ENCODE data around the gene FLNB.

The FLNB gene

DNA sequence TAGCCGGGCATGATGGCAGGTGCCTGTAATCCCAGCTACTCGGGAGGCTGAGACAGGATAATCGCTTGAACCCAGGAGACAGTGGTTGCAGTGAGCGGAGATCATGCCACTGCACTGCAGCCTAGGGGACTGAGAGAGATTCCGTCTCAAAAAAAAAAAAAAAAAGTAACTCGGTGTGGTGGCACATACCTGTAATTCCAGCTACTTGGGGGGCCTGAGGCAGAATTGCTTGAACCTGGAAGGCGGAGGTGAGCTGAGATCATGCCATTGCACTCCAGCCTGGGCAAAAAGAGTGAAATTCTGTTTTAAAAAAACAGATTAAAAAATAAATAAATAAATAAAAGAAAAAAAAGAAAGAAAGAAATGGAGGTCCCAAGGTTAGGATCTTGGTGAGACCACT is 6.2 kb upstream of the FLNB start:
- TF ChIP-seq, protein P1, sequence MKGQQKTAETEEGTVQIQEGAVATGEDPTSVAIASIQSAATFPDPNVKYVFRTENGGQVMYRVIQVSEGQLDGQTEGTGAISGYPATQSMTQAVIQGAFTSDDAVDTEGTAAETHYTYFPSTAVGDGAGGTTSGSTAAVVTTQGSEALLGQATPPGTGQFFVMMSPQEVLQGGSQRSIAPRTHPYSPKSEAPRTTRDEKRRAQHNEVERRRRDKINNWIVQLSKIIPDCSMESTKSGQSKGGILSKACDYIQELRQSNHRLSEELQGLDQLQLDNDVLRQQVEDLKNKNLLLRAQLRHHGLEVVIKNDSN (IDR thresholded peaks at IDR 0.05): no peak
- no peak for TF ChIP-seq ZBTB7A (IDR thresholded peaks at IDR 0.05; ENCODE audit: low read depth)
- no peak for TF ChIP-seq TAF1 (IDR thresholded peaks at IDR 0.05; ENCODE audit: low read depth)
- no peak for TF ChIP-seq YY1 (IDR thresholded peaks at IDR 0.05; ENCODE audit: low read depth)
- no peak for TF ChIP-seq RAD21 (IDR thresholded peaks at IDR 0.05; ENCODE audit: low read depth)
- no peak for TF ChIP-seq CEBPB (IDR thresholded peaks at IDR 0.05)
- TF ChIP-seq, protein P2, sequence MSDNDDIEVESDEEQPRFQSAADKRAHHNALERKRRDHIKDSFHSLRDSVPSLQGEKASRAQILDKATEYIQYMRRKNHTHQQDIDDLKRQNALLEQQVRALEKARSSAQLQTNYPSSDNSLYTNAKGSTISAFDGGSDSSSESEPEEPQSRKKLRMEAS (IDR thresholded peaks at IDR 0.05): no peak
- TF ChIP-seq EP300 (IDR thresholded peaks at IDR 0.05; ENCODE audit: borderline replicate concordance): no peak
- no peak for TF ChIP-seq TEAD4 (IDR thresholded peaks at IDR 0.05)
- TF ChIP-seq EGR1 (IDR thresholded peaks at IDR 0.05): no peak
- TF ChIP-seq FOXM1 (IDR thresholded peaks at IDR 0.05; ENCODE audit: borderline replicate concordance, low read depth): no peak
- TF ChIP-seq TCF12 (IDR thresholded peaks at IDR 0.05; ENCODE audit: low read depth): no peak
- TF ChIP-seq, protein P3, sequence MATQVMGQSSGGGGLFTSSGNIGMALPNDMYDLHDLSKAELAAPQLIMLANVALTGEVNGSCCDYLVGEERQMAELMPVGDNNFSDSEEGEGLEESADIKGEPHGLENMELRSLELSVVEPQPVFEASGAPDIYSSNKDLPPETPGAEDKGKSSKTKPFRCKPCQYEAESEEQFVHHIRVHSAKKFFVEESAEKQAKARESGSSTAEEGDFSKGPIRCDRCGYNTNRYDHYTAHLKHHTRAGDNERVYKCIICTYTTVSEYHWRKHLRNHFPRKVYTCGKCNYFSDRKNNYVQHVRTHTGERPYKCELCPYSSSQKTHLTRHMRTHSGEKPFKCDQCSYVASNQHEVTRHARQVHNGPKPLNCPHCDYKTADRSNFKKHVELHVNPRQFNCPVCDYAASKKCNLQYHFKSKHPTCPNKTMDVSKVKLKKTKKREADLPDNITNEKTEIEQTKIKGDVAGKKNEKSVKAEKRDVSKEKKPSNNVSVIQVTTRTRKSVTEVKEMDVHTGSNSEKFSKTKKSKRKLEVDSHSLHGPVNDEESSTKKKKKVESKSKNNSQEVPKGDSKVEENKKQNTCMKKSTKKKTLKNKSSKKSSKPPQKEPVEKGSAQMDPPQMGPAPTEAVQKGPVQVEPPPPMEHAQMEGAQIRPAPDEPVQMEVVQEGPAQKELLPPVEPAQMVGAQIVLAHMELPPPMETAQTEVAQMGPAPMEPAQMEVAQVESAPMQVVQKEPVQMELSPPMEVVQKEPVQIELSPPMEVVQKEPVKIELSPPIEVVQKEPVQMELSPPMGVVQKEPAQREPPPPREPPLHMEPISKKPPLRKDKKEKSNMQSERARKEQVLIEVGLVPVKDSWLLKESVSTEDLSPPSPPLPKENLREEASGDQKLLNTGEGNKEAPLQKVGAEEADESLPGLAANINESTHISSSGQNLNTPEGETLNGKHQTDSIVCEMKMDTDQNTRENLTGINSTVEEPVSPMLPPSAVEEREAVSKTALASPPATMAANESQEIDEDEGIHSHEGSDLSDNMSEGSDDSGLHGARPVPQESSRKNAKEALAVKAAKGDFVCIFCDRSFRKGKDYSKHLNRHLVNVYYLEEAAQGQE (IDR thresholded peaks at IDR 0.05; ENCODE audit: low read depth): no peak

DNA sequence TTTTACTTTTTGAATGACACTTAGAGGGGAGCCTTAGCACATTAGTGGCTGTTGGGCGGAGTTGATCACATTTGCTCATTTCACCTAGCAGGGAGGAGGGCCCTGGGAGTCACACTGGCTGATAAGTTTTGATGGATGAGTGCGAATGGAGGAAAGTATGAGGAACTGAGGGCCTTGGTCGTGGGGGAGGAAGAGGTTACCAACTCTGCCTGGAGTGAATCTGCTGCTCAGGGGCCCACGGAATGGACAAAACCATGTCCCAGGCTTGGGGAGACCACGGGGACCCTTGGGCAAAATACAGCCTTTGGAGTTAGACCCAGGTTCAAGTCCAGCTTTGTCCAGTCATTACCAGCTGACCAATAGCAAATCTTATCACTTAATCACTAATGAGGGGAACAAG is 5.1 kb upstream of the FLNB start:
- TF ChIP-seq, protein P3 (IDR thresholded peaks at IDR 0.05; ENCODE audit: low read depth): no peak
- no peak for TF ChIP-seq EGR1 (IDR thresholded peaks at IDR 0.05)
- TF ChIP-seq TCF12 (IDR thresholded peaks at IDR 0.05; ENCODE audit: low read depth): no peak
- no peak for TF ChIP-seq CEBPB (IDR thresholded peaks at IDR 0.05)
- TF ChIP-seq NFIC (IDR thresholded peaks at IDR 0.05): no peak
- TF ChIP-seq, protein P2 (IDR thresholded peaks at IDR 0.05): no peak
- TF ChIP-seq ZBTB7A (IDR thresholded peaks at IDR 0.05; ENCODE audit: low read depth): no peak
- TF ChIP-seq YY1 (IDR thresholded peaks at IDR 0.05; ENCODE audit: low read depth): no peak
- TF ChIP-seq FOXM1 (IDR thresholded peaks at IDR 0.05; ENCODE audit: borderline replicate concordance, low read depth): no peak
- TF ChIP-seq EP300 (IDR thresholded peaks at IDR 0.05; ENCODE audit: borderline replicate concordance): no peak
- TF ChIP-seq TEAD4 (IDR thresholded peaks at IDR 0.05): no peak
- TF ChIP-seq, protein P1 (IDR thresholded peaks at IDR 0.05): no peak
- TF ChIP-seq RAD21 (IDR thresholded peaks at IDR 0.05; ENCODE audit: low read depth): no peak
- no peak for TF ChIP-seq CREB1 (IDR thresholded peaks at IDR 0.05; ENCODE audit: low read depth)
- TF ChIP-seq TAF1 (IDR thresholded peaks at IDR 0.05; ENCODE audit: low read depth): no peak

DNA sequence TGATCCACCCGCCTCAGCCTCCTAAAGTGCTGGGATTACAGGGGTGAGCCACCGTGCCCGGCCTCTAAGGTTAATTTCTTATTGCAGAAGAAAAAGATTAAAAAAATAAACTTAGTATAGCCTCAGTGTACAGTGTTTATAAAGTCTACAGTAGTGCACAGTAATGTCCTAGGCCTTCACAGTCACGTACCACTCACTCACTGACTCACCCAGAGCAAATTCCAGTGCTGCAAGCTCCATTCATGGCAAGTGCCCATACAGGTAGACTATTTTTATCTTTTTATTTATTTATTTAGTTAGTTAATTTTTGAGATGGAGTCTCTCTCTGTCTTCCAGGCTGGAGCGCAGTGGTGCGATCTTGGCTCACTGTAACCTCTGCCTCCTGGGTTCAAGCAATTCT is 3.2 kb upstream of the FLNB start:
- TF ChIP-seq NFIC (IDR thresholded peaks at IDR 0.05) (no peak), EP300 (IDR thresholded peaks at IDR 0.05; ENCODE audit: borderline replicate concordance) (no peak), FOXM1 (IDR thresholded peaks at IDR 0.05; ENCODE audit: borderline replicate concordance, low read depth) (no peak), CREB1 (IDR thresholded peaks at IDR 0.05; ENCODE audit: low read depth) (no peak), CEBPB (IDR thresholded peaks at IDR 0.05) (no peak), YY1 (IDR thresholded peaks at IDR 0.05; ENCODE audit: low read depth) (no peak), TCF12 (IDR thresholded peaks at IDR 0.05; ENCODE audit: low read depth) (no peak), ZBTB7A (IDR thresholded peaks at IDR 0.05; ENCODE audit: low read depth) (no peak), RAD21 (IDR thresholded peaks at IDR 0.05; ENCODE audit: low read depth) (no peak), EGR1 (IDR thresholded peaks at IDR 0.05) (no peak), TEAD4 (IDR thresholded peaks at IDR 0.05) (no peak), TAF1 (IDR thresholded peaks at IDR 0.05; ENCODE audit: low read depth) (no peak)
- TF ChIP-seq, protein P3 (IDR thresholded peaks at IDR 0.05; ENCODE audit: low read depth): no peak
- TF ChIP-seq, protein P2 (IDR thresholded peaks at IDR 0.05): no peak
- TF ChIP-seq, protein P1 (IDR thresholded peaks at IDR 0.05): no peak

Data from Ishikawa (cell line).